Liver (tissue), 3 donors: ENCODE results near the gene ECHDC3.

Experiments
- CTCF ChIP-seq: fragments of 150-350 bp; IDR thresholded peaks from 2 replicates; pipeline ENCODE4 v1.5.1; 2017; ENCODE audit warnings: improper control_type of control experiment, low read depth, low read length; ENCODE audit not compliant: missing input control
- EGR1 ChIP-seq, 2 donors: IDR thresholded peaks; 2 replicates each; pipeline ENCODE4 v1.6.1; 2016 to 2018; ENCODE audit warnings: antibody characterized with exemption in 2 of 2, low read depth in 2 of 2
- RAD21 ChIP-seq, 2 donors: IDR thresholded peaks; 2 replicates each; pipeline ENCODE4 v1.6.1; 2016; ENCODE audit warnings: antibody characterized with exemption in 2 of 2, mild to moderate bottlenecking in 2 of 2
- RXRA ChIP-seq, 2 donors: IDR thresholded peaks; 2 replicates each; pipeline ENCODE4 v1.6.1; 2017 to 2018; ENCODE audit warnings: antibody characterized with exemption in 2 of 2, mild to moderate bottlenecking in 1 of 2
- YY1 ChIP-seq: IDR thresholded peaks from 2 replicates; pipeline ENCODE4 v1.6.1; 2016; ENCODE audit warnings: antibody characterized with exemption, mild to moderate bottlenecking
- ZBTB33 ChIP-seq: IDR thresholded peaks from 2 replicates; pipeline ENCODE4 v1.6.1; 2016; ENCODE audit warnings: antibody characterized with exemption
- donor health status: healthy.
- donor health status: healthy.

GRCh38 chr10:11760861-11761260 is 18.7 kb downstream of the ECHDC3 start:
- no peak for TF ChIP-seq CTCF
- TF ChIP-seq RAD21 (IDR thresholded peaks at IDR 0.05) = no peak
- no peak for TF ChIP-seq YY1
- TF ChIP-seq ZBTB33 = no peak
- no peak for TF ChIP-seq EGR1 (IDR thresholded peaks at IDR 0.05; ENCODE audit: low read depth in 2 of 2)
- no peak for TF ChIP-seq RXRA (IDR thresholded peaks at IDR 0.05)
